K562 (cell line): ENCODE data around the gene SMAGP.
A peak's percentile ranks its signal among the peaks of the same experiment; 100 is the strongest.

ENCODE experiments used
- CBX8 ChIP-seq: fragments of 200-600 bp; sonication (generic); IDR thresholded peaks from 2 replicates; pipeline ENCODE4 v1.6.1; 2012; ENCODE audit warnings: borderline replicate concordance, mixed run types, low read depth, mild to moderate bottlenecking, moderate library complexity, mixed read lengths, low read length, control low read depth, inconsistent platforms; ENCODE audit not compliant: poor library complexity, severe bottlenecking; ENCODE audit errors: extremely low read depth
- E2F5 ChIP-seq: sonication (generic); formaldehyde crosslinking; IDR thresholded peaks from 2 replicates; pipeline ENCODE4 v1.8.0; 2022; ENCODE audit warnings: mild to moderate bottlenecking, missing genetic modification reagents
- ILK ChIP-seq: fragments of 450-650 bp; IDR thresholded peaks from 2 replicates; pipeline ENCODE4 v1.6.1; 2016; ENCODE audit warnings: missing genetic modification characterization, low read depth, mild to moderate bottlenecking, missing compliant biosample characterization, moderate library complexity, borderline replicate concordance
- JUNB ChIP-seq: fragments of 450-650 bp; formaldehyde crosslinking; conservative IDR thresholded peaks from 2 replicates; pipeline ENCODE4 v1.4.0; 2020; ENCODE audit warnings: mild to moderate bottlenecking
- NELFE ChIP-seq: IDR thresholded peaks from 2 replicates; pipeline ENCODE4 v1.6.1; 2011; ENCODE audit warnings: mild to moderate bottlenecking; ENCODE audit not compliant: insufficient read depth, insufficient read length
- NFRKB ChIP-seq: fragments of 450-650 bp; IDR thresholded peaks from 2 replicates; pipeline ENCODE4 v1.6.1; 2016; ENCODE audit warnings: low read depth
- POLR2A ChIP-seq: fragments of 450-650 bp; conservative IDR thresholded peaks from 2 replicates; pipeline ENCODE4 v1.6.1; 2016
- RAD21 ChIP-seq, 2 experiments: fragments of 250-450 bp in 1 of 2; fragments of 450-650 bp in 1 of 2; sonication (Bioruptor Pico) in 1 of 2; formaldehyde crosslinking in 1 of 2; IDR thresholded peaks in 1 of 2; conservative IDR thresholded peaks in 1 of 2; 2 replicates each; pipeline versions ENCODE4 v1.4.0 to v1.8.0; 2020 to 2022; ENCODE audit warnings: mild to moderate bottlenecking in 2 of 2, moderate library complexity in 1 of 2
- TFAM ChIP-seq: fragments of 250-450 bp; sonication (Bioruptor Pico); conservative IDR thresholded peaks from 2 replicates; pipeline ENCODE4 v1.5.0; 2021; ENCODE audit warnings: mild to moderate bottlenecking, moderate library complexity
- TF ChIP-seq, protein P1 (sequence below): fragments of 200-600 bp; sonication (generic); IDR thresholded peaks from one replicate; pipeline ENCODE4 v1.6.1; 2012; ENCODE audit warnings: mild to moderate bottlenecking, low read depth, low read length, inconsistent platforms
- TF ChIP-seq, protein P2 (sequence below), 3 experiments: IDR thresholded peaks in 2 of 3; conservative IDR thresholded peaks in 1 of 3; 2 replicates each; pipeline ENCODE4 v1.5.1; 2011 to 2012; ENCODE audit warnings: low read length in 3 of 3, mild to moderate bottlenecking in 3 of 3, control low read depth in 2 of 3, improper control_type of control experiment in 1 of 3, inconsistent platforms in 1 of 3, low read depth in 1 of 3, mixed read lengths in 1 of 3, moderate library complexity in 1 of 3; ENCODE audit not compliant: insufficient read depth in 2 of 3

DNA sequence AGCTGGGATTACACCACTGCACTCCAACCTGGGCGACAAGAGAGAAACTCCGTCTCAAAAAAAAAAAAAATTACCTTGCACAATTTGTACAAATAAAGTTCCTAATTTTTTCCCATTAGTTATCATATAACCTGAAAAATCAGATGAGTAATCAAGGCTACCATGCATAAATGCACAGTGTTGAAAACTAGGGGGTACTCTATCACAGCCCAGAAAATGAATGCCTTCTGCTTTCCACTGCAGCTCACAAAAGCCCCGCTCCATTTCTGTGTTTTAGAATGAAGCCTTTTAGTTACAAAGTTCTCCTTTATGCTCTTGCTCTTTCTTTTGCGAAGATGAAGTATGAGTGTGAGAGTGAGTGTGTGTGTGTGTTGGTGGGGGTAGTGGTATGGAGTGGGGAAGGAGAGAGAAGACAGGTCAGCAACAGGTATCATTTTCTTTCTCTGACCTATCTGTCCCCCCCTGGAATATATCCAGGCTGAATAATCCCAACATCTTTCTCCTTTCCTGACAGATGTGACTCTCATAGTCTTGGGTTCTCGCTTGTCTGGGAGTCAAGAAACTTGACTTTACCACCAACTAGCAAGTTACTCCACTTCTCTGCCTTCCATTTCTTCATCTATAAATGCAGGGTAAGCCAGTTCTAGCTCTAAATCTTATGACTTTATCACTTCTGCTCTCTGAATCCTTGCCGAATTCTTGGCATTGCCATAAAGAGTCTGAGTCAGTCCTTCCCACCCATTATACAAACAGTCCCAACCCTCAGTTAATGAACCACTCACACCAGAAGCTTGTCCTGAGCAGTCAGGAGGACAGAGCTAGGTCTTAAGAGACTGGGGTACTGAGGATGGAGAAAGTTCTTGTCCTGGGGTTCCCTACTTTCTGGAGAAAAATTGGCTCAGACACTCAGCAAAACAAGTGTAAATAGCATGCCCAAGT, 37.7 kb upstream of the SMAGP start:
- TF ChIP-seq POLR2A (no peak), NFRKB (no peak), RAD21 (CRISPR knock-in tag; conservative IDR thresholded peaks at IDR 0.05 in 1 of 2, IDR thresholded peaks at IDR 0.05 in 1 of 2) (peak in 1 of 2 experiments; percentile 29; a peak in 2 of 4 replicates), ILK (tag) (no peak), E2F5 (CRISPR knock-in tag) (no peak), JUNB (CRISPR knock-in tag) (no peak), NELFE (no peak), TFAM (CRISPR knock-in tag) (no peak), CBX8 (no peak)
- TF ChIP-seq, protein P1, sequence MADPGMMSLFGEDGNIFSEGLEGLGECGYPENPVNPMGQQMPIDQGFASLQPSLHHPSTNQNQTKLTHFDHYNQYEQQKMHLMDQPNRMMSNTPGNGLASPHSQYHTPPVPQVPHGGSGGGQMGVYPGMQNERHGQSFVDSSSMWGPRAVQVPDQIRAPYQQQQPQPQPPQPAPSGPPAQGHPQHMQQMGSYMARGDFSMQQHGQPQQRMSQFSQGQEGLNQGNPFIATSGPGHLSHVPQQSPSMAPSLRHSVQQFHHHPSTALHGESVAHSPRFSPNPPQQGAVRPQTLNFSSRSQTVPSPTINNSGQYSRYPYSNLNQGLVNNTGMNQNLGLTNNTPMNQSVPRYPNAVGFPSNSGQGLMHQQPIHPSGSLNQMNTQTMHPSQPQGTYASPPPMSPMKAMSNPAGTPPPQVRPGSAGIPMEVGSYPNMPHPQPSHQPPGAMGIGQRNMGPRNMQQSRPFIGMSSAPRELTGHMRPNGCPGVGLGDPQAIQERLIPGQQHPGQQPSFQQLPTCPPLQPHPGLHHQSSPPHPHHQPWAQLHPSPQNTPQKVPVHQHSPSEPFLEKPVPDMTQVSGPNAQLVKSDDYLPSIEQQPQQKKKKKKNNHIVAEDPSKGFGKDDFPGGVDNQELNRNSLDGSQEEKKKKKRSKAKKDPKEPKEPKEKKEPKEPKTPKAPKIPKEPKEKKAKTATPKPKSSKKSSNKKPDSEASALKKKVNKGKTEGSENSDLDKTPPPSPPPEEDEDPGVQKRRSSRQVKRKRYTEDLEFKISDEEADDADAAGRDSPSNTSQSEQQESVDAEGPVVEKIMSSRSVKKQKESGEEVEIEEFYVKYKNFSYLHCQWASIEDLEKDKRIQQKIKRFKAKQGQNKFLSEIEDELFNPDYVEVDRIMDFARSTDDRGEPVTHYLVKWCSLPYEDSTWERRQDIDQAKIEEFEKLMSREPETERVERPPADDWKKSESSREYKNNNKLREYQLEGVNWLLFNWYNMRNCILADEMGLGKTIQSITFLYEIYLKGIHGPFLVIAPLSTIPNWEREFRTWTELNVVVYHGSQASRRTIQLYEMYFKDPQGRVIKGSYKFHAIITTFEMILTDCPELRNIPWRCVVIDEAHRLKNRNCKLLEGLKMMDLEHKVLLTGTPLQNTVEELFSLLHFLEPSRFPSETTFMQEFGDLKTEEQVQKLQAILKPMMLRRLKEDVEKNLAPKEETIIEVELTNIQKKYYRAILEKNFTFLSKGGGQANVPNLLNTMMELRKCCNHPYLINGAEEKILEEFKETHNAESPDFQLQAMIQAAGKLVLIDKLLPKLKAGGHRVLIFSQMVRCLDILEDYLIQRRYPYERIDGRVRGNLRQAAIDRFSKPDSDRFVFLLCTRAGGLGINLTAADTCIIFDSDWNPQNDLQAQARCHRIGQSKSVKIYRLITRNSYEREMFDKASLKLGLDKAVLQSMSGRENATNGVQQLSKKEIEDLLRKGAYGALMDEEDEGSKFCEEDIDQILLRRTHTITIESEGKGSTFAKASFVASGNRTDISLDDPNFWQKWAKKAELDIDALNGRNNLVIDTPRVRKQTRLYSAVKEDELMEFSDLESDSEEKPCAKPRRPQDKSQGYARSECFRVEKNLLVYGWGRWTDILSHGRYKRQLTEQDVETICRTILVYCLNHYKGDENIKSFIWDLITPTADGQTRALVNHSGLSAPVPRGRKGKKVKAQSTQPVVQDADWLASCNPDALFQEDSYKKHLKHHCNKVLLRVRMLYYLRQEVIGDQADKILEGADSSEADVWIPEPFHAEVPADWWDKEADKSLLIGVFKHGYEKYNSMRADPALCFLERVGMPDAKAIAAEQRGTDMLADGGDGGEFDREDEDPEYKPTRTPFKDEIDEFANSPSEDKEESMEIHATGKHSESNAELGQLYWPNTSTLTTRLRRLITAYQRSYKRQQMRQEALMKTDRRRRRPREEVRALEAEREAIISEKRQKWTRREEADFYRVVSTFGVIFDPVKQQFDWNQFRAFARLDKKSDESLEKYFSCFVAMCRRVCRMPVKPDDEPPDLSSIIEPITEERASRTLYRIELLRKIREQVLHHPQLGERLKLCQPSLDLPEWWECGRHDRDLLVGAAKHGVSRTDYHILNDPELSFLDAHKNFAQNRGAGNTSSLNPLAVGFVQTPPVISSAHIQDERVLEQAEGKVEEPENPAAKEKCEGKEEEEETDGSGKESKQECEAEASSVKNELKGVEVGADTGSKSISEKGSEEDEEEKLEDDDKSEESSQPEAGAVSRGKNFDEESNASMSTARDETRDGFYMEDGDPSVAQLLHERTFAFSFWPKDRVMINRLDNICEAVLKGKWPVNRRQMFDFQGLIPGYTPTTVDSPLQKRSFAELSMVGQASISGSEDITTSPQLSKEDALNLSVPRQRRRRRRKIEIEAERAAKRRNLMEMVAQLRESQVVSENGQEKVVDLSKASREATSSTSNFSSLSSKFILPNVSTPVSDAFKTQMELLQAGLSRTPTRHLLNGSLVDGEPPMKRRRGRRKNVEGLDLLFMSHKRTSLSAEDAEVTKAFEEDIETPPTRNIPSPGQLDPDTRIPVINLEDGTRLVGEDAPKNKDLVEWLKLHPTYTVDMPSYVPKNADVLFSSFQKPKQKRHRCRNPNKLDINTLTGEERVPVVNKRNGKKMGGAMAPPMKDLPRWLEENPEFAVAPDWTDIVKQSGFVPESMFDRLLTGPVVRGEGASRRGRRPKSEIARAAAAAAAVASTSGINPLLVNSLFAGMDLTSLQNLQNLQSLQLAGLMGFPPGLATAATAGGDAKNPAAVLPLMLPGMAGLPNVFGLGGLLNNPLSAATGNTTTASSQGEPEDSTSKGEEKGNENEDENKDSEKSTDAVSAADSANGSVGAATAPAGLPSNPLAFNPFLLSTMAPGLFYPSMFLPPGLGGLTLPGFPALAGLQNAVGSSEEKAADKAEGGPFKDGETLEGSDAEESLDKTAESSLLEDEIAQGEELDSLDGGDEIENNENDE: no peak
- TF ChIP-seq, protein P2, sequence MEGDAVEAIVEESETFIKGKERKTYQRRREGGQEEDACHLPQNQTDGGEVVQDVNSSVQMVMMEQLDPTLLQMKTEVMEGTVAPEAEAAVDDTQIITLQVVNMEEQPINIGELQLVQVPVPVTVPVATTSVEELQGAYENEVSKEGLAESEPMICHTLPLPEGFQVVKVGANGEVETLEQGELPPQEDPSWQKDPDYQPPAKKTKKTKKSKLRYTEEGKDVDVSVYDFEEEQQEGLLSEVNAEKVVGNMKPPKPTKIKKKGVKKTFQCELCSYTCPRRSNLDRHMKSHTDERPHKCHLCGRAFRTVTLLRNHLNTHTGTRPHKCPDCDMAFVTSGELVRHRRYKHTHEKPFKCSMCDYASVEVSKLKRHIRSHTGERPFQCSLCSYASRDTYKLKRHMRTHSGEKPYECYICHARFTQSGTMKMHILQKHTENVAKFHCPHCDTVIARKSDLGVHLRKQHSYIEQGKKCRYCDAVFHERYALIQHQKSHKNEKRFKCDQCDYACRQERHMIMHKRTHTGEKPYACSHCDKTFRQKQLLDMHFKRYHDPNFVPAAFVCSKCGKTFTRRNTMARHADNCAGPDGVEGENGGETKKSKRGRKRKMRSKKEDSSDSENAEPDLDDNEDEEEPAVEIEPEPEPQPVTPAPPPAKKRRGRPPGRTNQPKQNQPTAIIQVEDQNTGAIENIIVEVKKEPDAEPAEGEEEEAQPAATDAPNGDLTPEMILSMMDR (IDR thresholded peaks at IDR 0.05 in 2 of 3, conservative IDR thresholded peaks at IDR 0.05 in 1 of 3; ENCODE audit: insufficient read depth in 2 of 3, low read depth in 1 of 3, low read length in 3 of 3): peak in 1 of 3 experiments; percentile 16; a peak in 1 of 6 replicates
